Muscle of arm (tissue), 12 donors: ENCODE data around the gene SCUBE3. TPM values are rescaled to one million over a fixed set of nuclear protein-coding genes. Genes with fewer than 3 reads are reported as not detected.

Source experiments
- DNase-seq: peaks from one replicate; pipeline ENCODE4 v3.0.0-alpha.2; 2013
- polyA plus RNA-seq, 12 donors: library from polyadenylated mRNA; unstranded; fragments of 120-200 nt; gene quantifications; one replicate each; pipeline ENCODE4 v1.2.1, GENCODE V29; 2013; ENCODE audit not compliant: insufficient read length in 12 of 12

Gene SCUBE3
- polyA plus RNA-seq, 12 donors, result 0.68 to 4.4 (median 1.4) TPM; not detected in 2

- peak; percentile 45 for DNase-seq
Measured at GRCh38 chr6:35181308-35181932, 32.3 kb upstream of the SCUBE3 start.

GRCh38 chr6:35181933-35182612 is 31.7 kb upstream of the SCUBE3 start:
- peak; percentile 35 for DNase-seq

GRCh38 chr6:35183281-35183680 is 30.5 kb upstream of the SCUBE3 start:
- no peak for DNase-seq

- DNase-seq, result no peak
Measured at GRCh38 chr6:35183935-35184334, 29.8 kb upstream of the SCUBE3 start.

- no peak for DNase-seq
Measured at GRCh38 chr6:35184580-35185301, 29.0 kb upstream of the SCUBE3 start.

GRCh38 chr6:35185302-35185681 is 28.5 kb upstream of the SCUBE3 start:
- DNase-seq, result no peak

GRCh38 chr6:35185971-35186370 is 27.8 kb upstream of the SCUBE3 start:
- no peak for DNase-seq

- DNase-seq, result no peak
Measured at GRCh38 chr6:35186571-35186970, 27.2 kb upstream of the SCUBE3 start.

GRCh38 chr6:35188886-35189285 is 24.9 kb upstream of the SCUBE3 start:
- no peak for DNase-seq

GRCh38 chr6:35190306-35190705 is 23.4 kb upstream of the SCUBE3 start:
- DNase-seq, result no peak

GRCh38 chr6:35191889-35192288 is 21.9 kb upstream of the SCUBE3 start:
- DNase-seq, result no peak

- DNase-seq, result no peak
Measured at GRCh38 chr6:35192301-35192860, 21.4 kb upstream of the SCUBE3 start.

- DNase-seq, result no peak
Measured at GRCh38 chr6:35194390-35194789, 19.4 kb upstream of the SCUBE3 start.

GRCh38 chr6:35195120-35195780 is 18.5 kb upstream of the SCUBE3 start:
- DNase-seq, result no peak

GRCh38 chr6:35197196-35197595 is 16.6 kb upstream of the SCUBE3 start:
- no peak for DNase-seq

- no peak for DNase-seq
Measured at GRCh38 chr6:35199866-35200265, 13.9 kb upstream of the SCUBE3 start.

GRCh38 chr6:35202066-35202546 is 11.7 kb upstream of the SCUBE3 start:
- no peak for DNase-seq

GRCh38 chr6:35203152-35203670 is 10.5 kb upstream of the SCUBE3 start:
- DNase-seq, result no peak

GRCh38 chr6:35203680-35204079 is 10.1 kb upstream of the SCUBE3 start:
- DNase-seq, result no peak

GRCh38 chr6:35206346-35206745 is 7.4 kb upstream of the SCUBE3 start:
- no peak for DNase-seq

GRCh38 chr6:35208419-35208818 is 5.3 kb upstream of the SCUBE3 start:
- no peak for DNase-seq

GRCh38 chr6:35209081-35209480 is 4.7 kb upstream of the SCUBE3 start:
- no peak for DNase-seq
